ENCODE data around the gene CCNA2. TPM values are rescaled to one million over a fixed set of nuclear protein-coding genes. Genes with fewer than 3 reads are reported as not detected.

The CCNA2 gene
- total and polyA plus RNA-seq, 2 donors from 2014 or later, result 0.71 to 1.4 TPM

DNA sequence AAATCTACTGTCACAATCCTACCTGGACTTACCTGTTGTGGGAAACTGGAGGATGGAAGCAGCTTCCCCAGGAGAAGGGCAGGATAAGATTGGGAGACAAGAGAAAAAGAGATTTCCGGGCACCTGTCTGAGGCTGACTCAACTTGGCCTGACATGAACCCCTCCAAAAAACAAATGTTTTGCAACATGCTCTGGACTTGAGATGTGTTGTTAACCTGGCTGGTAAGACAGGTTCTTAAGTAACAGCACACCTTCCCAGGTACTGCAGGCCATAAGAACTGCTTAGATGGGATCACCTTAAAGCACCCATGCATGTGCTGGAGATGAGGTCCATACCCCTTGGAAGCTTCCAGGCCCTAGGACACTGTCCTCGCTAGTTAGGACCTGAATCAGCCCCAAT, 54.3 kb downstream of the CCNA2 start:
- FAIRE-seq, result no peak
- no peak overlapping the region for H3K4me3 ChIP-seq (ENCODE audit: low read length in 3 of 3)
- H3K9ac ChIP-seq (ENCODE audit: low read length in 3 of 3), result no peak overlapping the region
- no peaks in the 10 kb centered on the region for H3K4me1 ChIP-seq (ENCODE audit: control insufficient read depth in 2 of 3, insufficient read depth in 2 of 3, low read depth in 1 of 3, low read length in 3 of 3)
- H3K9me3 ChIP-seq (ENCODE audit: control insufficient read depth in 2 of 3, insufficient read depth in 1 of 3, low read length in 3 of 3), result no peaks in the 10 kb centered on the region
- no peak overlapping the region for H3K27ac ChIP-seq (ENCODE audit: low read depth in 2 of 2, low read length in 2 of 2)
- DNase-seq, result no peak
- intact Hi-C loops (cut with DNase I), result no loop called here
- H3K36me3 ChIP-seq (ENCODE audit: control insufficient read depth in 2 of 3, insufficient read depth in 3 of 3, low read length in 3 of 3), result no peaks in the 10 kb centered on the region
- peaks cover 5% of the 10 kb centered on the region for H3K27me3 ChIP-seq (ENCODE audit: control insufficient read depth, insufficient read depth, low read length)
- TF ChIP-seq, protein P1, sequence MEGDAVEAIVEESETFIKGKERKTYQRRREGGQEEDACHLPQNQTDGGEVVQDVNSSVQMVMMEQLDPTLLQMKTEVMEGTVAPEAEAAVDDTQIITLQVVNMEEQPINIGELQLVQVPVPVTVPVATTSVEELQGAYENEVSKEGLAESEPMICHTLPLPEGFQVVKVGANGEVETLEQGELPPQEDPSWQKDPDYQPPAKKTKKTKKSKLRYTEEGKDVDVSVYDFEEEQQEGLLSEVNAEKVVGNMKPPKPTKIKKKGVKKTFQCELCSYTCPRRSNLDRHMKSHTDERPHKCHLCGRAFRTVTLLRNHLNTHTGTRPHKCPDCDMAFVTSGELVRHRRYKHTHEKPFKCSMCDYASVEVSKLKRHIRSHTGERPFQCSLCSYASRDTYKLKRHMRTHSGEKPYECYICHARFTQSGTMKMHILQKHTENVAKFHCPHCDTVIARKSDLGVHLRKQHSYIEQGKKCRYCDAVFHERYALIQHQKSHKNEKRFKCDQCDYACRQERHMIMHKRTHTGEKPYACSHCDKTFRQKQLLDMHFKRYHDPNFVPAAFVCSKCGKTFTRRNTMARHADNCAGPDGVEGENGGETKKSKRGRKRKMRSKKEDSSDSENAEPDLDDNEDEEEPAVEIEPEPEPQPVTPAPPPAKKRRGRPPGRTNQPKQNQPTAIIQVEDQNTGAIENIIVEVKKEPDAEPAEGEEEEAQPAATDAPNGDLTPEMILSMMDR (IDR thresholded peaks at IDR 0.05; ENCODE audit: borderline replicate concordance, extremely low read depth, insufficient read depth), result no peak

DNA sequence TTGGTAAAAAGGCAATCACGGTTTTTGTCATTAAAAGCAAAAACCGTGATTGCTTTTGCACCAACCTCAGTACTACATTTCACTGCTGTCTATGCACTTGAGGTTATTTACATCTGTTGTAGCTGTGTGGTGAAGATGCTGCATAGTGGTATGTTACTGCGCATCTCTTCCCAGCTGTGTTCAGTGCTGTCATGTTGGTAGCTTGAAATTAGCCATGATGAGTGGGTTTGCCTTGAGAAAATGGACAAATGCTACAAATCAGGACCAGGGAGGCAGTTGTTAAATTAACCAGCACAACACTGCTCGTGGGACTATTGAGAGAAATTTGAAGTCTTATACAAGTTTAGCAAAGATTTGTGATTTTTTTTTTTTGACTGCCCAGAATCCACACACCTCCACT, 56.5 kb downstream of the CCNA2 start:
- intact Hi-C loops (cut with DNase I), result no loop called here
- no peak overlapping the region for H3K9ac ChIP-seq (ENCODE audit: low read length in 3 of 3)
- no peaks in the 10 kb centered on the region for H3K4me1 ChIP-seq (ENCODE audit: control insufficient read depth in 2 of 3, insufficient read depth in 2 of 3, low read depth in 1 of 3, low read length in 3 of 3)
- DNase-seq (no peak), FAIRE-seq (no peak)
- no peaks in the 10 kb centered on the region for H3K9me3 ChIP-seq (ENCODE audit: control insufficient read depth in 2 of 3, insufficient read depth in 1 of 3, low read length in 3 of 3)
- H3K4me3 ChIP-seq (ENCODE audit: low read length in 3 of 3), result no peak overlapping the region
- TF ChIP-seq, protein P1 (IDR thresholded peaks at IDR 0.05; ENCODE audit: borderline replicate concordance, extremely low read depth, insufficient read depth), result no peak
- peaks cover 15% of the 10 kb centered on the region for H3K27me3 ChIP-seq (ENCODE audit: control insufficient read depth, insufficient read depth, low read length)
- no peaks in the 10 kb centered on the region for H3K36me3 ChIP-seq (ENCODE audit: control insufficient read depth in 2 of 3, insufficient read depth in 3 of 3, low read length in 3 of 3)
- no peak overlapping the region for H3K27ac ChIP-seq (ENCODE audit: low read depth in 2 of 2, low read length in 2 of 2)

Other genes starting within 250 kb of the CCNA2 start
- gene ANXA5, start 126.9 kb downstream of the CCNA2 start, total RNA-seq, result 302 TPM
- 248 TPM for gene ANXA5, start 126.9 kb downstream of the CCNA2 start, polyA plus RNA-seq (ENCODE audit: insufficient read depth, low read depth, low replicate concordance)
- not detected for gene SMIM43, start 58.7 kb downstream of the CCNA2 start, total RNA-seq
- gene SMIM43, start 58.7 kb downstream of the CCNA2 start, polyA plus RNA-seq (ENCODE audit: insufficient read depth, low read depth, low replicate concordance), result not detected
- gene EXOSC9, start 22.6 kb downstream of the CCNA2 start, total RNA-seq, result 17.6 TPM
- 19.9 TPM for gene EXOSC9, start 22.6 kb downstream of the CCNA2 start, polyA plus RNA-seq (ENCODE audit: insufficient read depth, low read depth, low replicate concordance)
- 14.5 TPM for gene BBS7, start 46.6 kb upstream of the CCNA2 start, total RNA-seq
- 8.0 TPM for gene BBS7, start 46.6 kb upstream of the CCNA2 start, polyA plus RNA-seq (ENCODE audit: insufficient read depth, low read depth, low replicate concordance)
- 0.44 TPM for gene TRPC3, start 128.2 kb upstream of the CCNA2 start, total RNA-seq
- 0.17 TPM for gene TRPC3, start 128.2 kb upstream of the CCNA2 start, polyA plus RNA-seq (ENCODE audit: insufficient read depth, low read depth, low replicate concordance)